Endothelial cell of umbilical vein (primary cell): Measurements from ENCODE around the gene ZNF786. TPM values are rescaled to one million over a fixed set of nuclear protein-coding genes. Genes with fewer than 3 reads are reported as not detected.

ENCODE experiments used
- BruUV-seq: library from RNA; stranded (reverse); fragments of 400-500 nt; replicated peaks from 2 replicates; lab custom pipeline; 2021; lab: Mats Ljungman, UMichigan
- CTCF ChIA-PET: fragments of 300-600, 350-600 bp; sonication (Branson Sonifier 250); formaldehyde crosslinking; loops from one replicate; lab custom pipeline; 2021; ENCODE audit warnings: antibody characterized with exemption, inconsistent platforms; lab: Charles Lee
- POLR2A ChIA-PET: fragments of 300-600, 350-600 bp; sonication (Branson Sonifier 250); formaldehyde crosslinking; loops from one replicate; lab custom pipeline; 2021; ENCODE audit warnings: antibody characterized with exemption, inconsistent platforms; lab: Charles Lee
- DNase-seq: peaks from one replicate; pipeline ENCODE4 v3.0.0-alpha.2; 2011; ENCODE audit warnings: low read depth, low spot score
- FAIRE-seq: peaks from 2 replicates; lab custom pipeline; 2011; peaks lifted over from hg19 to GRCh38; lab: Jason Lieb, UNC
- H2AFZ ChIP-seq: 2 replicates; pipeline ENCODE4 v1.6.0; 2012; ENCODE audit warnings: low read depth, low read length, control low read depth, inconsistent platforms
- H3K27ac ChIP-seq: 2 replicates; pipeline ENCODE4 v1.5.1; 2011; ENCODE audit warnings: low read depth, mild to moderate bottlenecking, control low read depth, low read length, moderate library complexity; ENCODE audit not compliant: insufficient read depth
- H3K27me3 ChIP-seq, 2 experiments: 2 replicates each; pipeline versions ENCODE4 v1.6.0 to v1.6.1; 2011; ENCODE audit warnings: low read length in 2 of 2, mixed read lengths in 1 of 2; ENCODE audit not compliant: control insufficient read depth in 2 of 2, insufficient read depth in 2 of 2
- H3K36me3 ChIP-seq, 2 experiments: 2 replicates in 1 of 2; 3 replicates in 1 of 2; pipeline ENCODE4 v1.5.1; 2011; ENCODE audit warnings: low read length in 2 of 2, mild to moderate bottlenecking in 1 of 2, moderate library complexity in 1 of 2; ENCODE audit not compliant: control insufficient read depth in 2 of 2, insufficient read depth in 2 of 2; ENCODE audit errors: extremely low read depth in 1 of 2
- H3K4me1 ChIP-seq: 3 replicates; pipeline ENCODE4 v1.5.1; 2011; ENCODE audit warnings: mild to moderate bottlenecking, low read length; ENCODE audit not compliant: control insufficient read depth, insufficient read depth; ENCODE audit errors: extremely low read depth
- H3K4me2 ChIP-seq: 2 replicates; pipeline ENCODE4 v1.6.1; 2011; ENCODE audit warnings: low read length, control low read depth, mixed read lengths; ENCODE audit not compliant: insufficient read depth
- H3K4me3 ChIP-seq, 3 experiments: fragments of 200-600 bp in 1 of 3; sonication (generic), shearing (Covaris generic) in 1 of 3; replicated peaks in 1 of 3; 2 replicates each; pipeline ENCODE4 v1.5.1; 2011 to 2016; ENCODE audit warnings: control low read depth in 3 of 3, low read length in 3 of 3, mild to moderate bottlenecking in 2 of 3, inconsistent platforms in 1 of 3, low read depth in 1 of 3, moderate library complexity in 1 of 3; ENCODE audit not compliant: insufficient read depth in 1 of 3
- H3K79me2 ChIP-seq: 2 replicates; pipeline ENCODE4 v1.6.0; 2012; ENCODE audit warnings: low read length, inconsistent platforms; ENCODE audit not compliant: control insufficient read depth, insufficient read depth
- H3K9ac ChIP-seq: replicated peaks from 2 replicates; pipeline ENCODE3; 2011; ENCODE audit warnings: low read length, control low read depth; ENCODE audit not compliant: insufficient read depth; ENCODE audit errors: extremely low read depth
- H3K9me1 ChIP-seq: replicated peaks from 3 replicates; pipeline ENCODE4 v1.6.0; 2011; ENCODE audit warnings: mild to moderate bottlenecking, low read length; ENCODE audit not compliant: control insufficient read depth, insufficient read depth; ENCODE audit errors: extremely low read depth
- H3K9me3 ChIP-seq: replicated peaks from 2 replicates; pipeline ENCODE4 v1.5.1; 2012; ENCODE audit warnings: low read length, inconsistent platforms; ENCODE audit not compliant: control insufficient read depth, insufficient read depth
- H4K20me1 ChIP-seq: replicated peaks from 2 replicates; pipeline ENCODE3; 2011; ENCODE audit warnings: mild to moderate bottlenecking, low read length; ENCODE audit not compliant: control insufficient read depth, insufficient read depth; ENCODE audit errors: extremely low read depth
- EZH2 ChIP-seq: IDR thresholded peaks from 2 replicates; pipeline ENCODE4 v1.6.1; 2012; ENCODE audit warnings: borderline replicate concordance, low read depth, mild to moderate bottlenecking, moderate library complexity, low read length, inconsistent platforms; ENCODE audit not compliant: severe bottlenecking
- FOS ChIP-seq: IDR thresholded peaks from 2 replicates; pipeline ENCODE4 v1.6.1; 2011; ENCODE audit warnings: mild to moderate bottlenecking, low read length, moderate library complexity, borderline replicate concordance; ENCODE audit not compliant: insufficient read depth
- GATA2 ChIP-seq: IDR thresholded peaks from 2 replicates; pipeline ENCODE4 v1.7.0; 2011; ENCODE audit warnings: low read depth, mild to moderate bottlenecking, moderate library complexity, mixed read lengths, low read length; ENCODE audit not compliant: insufficient read length, insufficient read depth
- JUN ChIP-seq: IDR thresholded peaks from 2 replicates; pipeline ENCODE4 v1.6.1; 2011; ENCODE audit warnings: borderline replicate concordance, low read depth; ENCODE audit not compliant: insufficient read length, insufficient read depth
- MYC ChIP-seq: IDR thresholded peaks from one replicate; pipeline ENCODE4 v1.6.1; 2011; ENCODE audit warnings: mild to moderate bottlenecking, low read depth, low read length
- POLR2A ChIP-seq: IDR thresholded peaks from 2 replicates; pipeline ENCODE4 v1.6.1; 2012; ENCODE audit warnings: low read depth, mild to moderate bottlenecking, control low read depth, low read length
- POLR2AphosphoS5 ChIP-seq: IDR thresholded peaks from 2 replicates; pipeline ENCODE4 v1.6.1; 2012; ENCODE audit warnings: low read depth, mild to moderate bottlenecking, control low read depth, low read length, moderate library complexity; ENCODE audit not compliant: insufficient read depth
- dilution Hi-C: fragments of 300-500 bp; cut with MboI; formaldehyde crosslinking; loops from one replicate; pipeline ENCODE4 v1.15.0; 2019; ENCODE audit warnings: low sequenced_read_pairs; ENCODE audit not compliant: extremely low pct_ligation_motif_present
- intact Hi-C: fragments of 100-400 bp; cut with micrococcal nuclease; formaldehyde crosslinking; loops from one replicate; pipeline ENCODE4 v1.10.0; 2022
- polyA plus RNA-seq, 4 experiments: library from polyadenylated mRNA; depleted of rRNA in 3 of 4; stranded (reverse) in 3 of 4; unstranded in 1 of 4; fragments of >200 nt; gene quantifications; 2 replicates each; pipeline versions ENCODE4 v1.2.1 to v1.2.3, GENCODE V29; 2011 to 2012; ENCODE audit warnings: missing spikeins in 1 of 4
- total RNA-seq: library from RNA; stranded (reverse); gene quantifications from 2 replicates; pipeline ENCODE4 v1.2.3, GENCODE V29; 2021
- TF ChIP-seq, protein P1 (sequence below), 2 donors: IDR thresholded peaks; 1 replicate in 1 of 2; 2 replicates in 1 of 2; pipeline ENCODE4 v1.5.1; 2011; ENCODE audit warnings: low read length in 2 of 2, mild to moderate bottlenecking in 2 of 2, moderate library complexity in 2 of 2, control low read depth in 1 of 2, inconsistent platforms in 1 of 2, low read depth in 1 of 2; ENCODE audit not compliant: insufficient read depth in 1 of 2; ENCODE audit errors: extremely low read depth in 1 of 2
- TF ChIP-seq, protein P2 (sequence below): IDR thresholded peaks from 2 replicates; pipeline ENCODE4 v1.6.1; 2011; ENCODE audit not compliant: insufficient read depth, insufficient read length

Gene ZNF786
- total and polyA plus RNA-seq, 2 donors (not counting 3 experiments of a cell fraction or from before 2014, with no cell fraction given) = 2.8 to 5.9 TPM

DNA sequence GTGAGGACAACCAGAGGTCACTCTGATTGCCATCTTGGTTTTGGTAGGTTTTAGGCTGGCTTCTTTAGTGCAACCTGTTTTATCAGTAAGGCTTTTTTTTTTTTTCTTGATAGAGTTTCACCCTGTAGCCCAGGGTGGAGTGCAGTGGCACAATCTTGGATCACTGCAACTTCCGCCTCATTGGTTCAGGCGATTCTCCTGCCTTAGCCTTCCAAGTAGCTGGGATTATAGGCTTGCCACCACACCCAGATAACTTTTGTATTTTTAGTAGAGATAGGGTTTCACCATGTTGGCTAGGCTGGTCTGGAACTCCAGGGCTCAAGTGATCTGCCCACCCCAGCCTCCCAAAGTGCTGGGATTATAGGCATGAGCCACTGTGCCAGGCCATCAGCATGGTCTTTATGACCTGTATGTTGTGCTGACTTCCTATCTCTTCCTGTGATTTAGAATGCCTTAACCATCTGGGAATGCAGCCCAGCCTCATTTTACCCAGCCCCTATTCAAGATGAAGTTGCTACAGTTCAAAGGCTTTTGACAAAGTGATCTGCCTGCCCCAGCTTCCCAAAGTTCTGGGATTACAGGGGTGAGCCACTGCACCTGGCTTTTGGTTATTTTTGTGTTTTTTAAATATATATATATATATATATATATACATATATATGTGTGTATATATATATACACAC is 42.7 kb upstream of the ZNF786 start:
- CTCF ChIA-PET = interaction anchor here (1.4 kb wide), 1 partner anchor 67 kb away, joined by 4 read pairs; no protein-coding TSS in a partner anchor
- BruUV-seq = no TSS peak
- intact Hi-C loops = no loop called here

More for the DNA sequence above, 42.7 kb upstream of the ZNF786 start:
- H3K79me2 ChIP-seq = no peaks in the 10 kb centered on the region
- POLR2A ChIA-PET = no interaction called here
- no peak overlapping the region for H3K9ac ChIP-seq
- H4K20me1 ChIP-seq = no peaks in the 10 kb centered on the region
- H3K9me3 ChIP-seq = peaks cover 6% of the 10 kb centered on the region
- H3K27me3 ChIP-seq = no peaks in the 10 kb centered on the region
- H3K4me1 ChIP-seq = no peaks in the 10 kb centered on the region
- FAIRE-seq (no peak), DNase-seq (no peak)
- H3K4me3 ChIP-seq = no peak overlapping the region
- dilution Hi-C loops = no loop called here
- H3K36me3 ChIP-seq = no peaks in the 10 kb centered on the region
- no peak overlapping the region for H3K27ac ChIP-seq
- no peak overlapping the region for H2AFZ ChIP-seq
- TF ChIP-seq POLR2AphosphoS5 (no peak), POLR2A (no peak), JUN (no peak), MYC (no peak), FOS (no peak), GATA2 (no peak), EZH2 (no peak)
- TF ChIP-seq, protein P1, sequence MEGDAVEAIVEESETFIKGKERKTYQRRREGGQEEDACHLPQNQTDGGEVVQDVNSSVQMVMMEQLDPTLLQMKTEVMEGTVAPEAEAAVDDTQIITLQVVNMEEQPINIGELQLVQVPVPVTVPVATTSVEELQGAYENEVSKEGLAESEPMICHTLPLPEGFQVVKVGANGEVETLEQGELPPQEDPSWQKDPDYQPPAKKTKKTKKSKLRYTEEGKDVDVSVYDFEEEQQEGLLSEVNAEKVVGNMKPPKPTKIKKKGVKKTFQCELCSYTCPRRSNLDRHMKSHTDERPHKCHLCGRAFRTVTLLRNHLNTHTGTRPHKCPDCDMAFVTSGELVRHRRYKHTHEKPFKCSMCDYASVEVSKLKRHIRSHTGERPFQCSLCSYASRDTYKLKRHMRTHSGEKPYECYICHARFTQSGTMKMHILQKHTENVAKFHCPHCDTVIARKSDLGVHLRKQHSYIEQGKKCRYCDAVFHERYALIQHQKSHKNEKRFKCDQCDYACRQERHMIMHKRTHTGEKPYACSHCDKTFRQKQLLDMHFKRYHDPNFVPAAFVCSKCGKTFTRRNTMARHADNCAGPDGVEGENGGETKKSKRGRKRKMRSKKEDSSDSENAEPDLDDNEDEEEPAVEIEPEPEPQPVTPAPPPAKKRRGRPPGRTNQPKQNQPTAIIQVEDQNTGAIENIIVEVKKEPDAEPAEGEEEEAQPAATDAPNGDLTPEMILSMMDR (IDR thresholded peaks at IDR 0.05; ENCODE audit: extremely low read depth in 1 of 2, insufficient read depth in 1 of 2, low read depth in 1 of 2, low read length in 2 of 2) = no peak
- TF ChIP-seq, protein P2, sequence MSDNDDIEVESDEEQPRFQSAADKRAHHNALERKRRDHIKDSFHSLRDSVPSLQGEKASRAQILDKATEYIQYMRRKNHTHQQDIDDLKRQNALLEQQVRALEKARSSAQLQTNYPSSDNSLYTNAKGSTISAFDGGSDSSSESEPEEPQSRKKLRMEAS = no peak
- no peak overlapping the region for H3K4me2 ChIP-seq
- H3K9me1 ChIP-seq = no peaks in the 10 kb centered on the region
